Kidney (tissue), 14 donors: ENCODE measurements around the gene SIK1. TPM values are rescaled to one million over a fixed set of nuclear protein-coding genes. Genes with fewer than 3 reads are reported as not detected.

Source experiments
- DNase-seq, 5 donors: peaks; one replicate each; pipeline ENCODE4 v3.0.0-alpha.2; 2013 to 2020
- FAIRE-seq: peaks from 2 replicates; lab custom pipeline; 2012; peaks lifted over from hg19 to GRCh38; lab: Jason Lieb, UNC
- H3K27ac ChIP-seq, 2 donors: one replicate each; pipeline ENCODE4 v1.7.0; 2013; ENCODE audit warnings: low read depth in 2 of 2, low read length in 2 of 2, inconsistent platforms in 1 of 2
- H3K27me3 ChIP-seq: one replicate; pipeline ENCODE4 v1.7.1; 2013; ENCODE audit warnings: low read length, inconsistent platforms; ENCODE audit not compliant: control insufficient read depth, insufficient read depth
- H3K36me3 ChIP-seq, 3 donors: one replicate each; pipeline versions ENCODE4 v1.7.0 to v1.7.1; 2013; ENCODE audit warnings: low read length in 3 of 3, control low read depth in 1 of 3, inconsistent platforms in 1 of 3; ENCODE audit not compliant: insufficient read depth in 3 of 3, control insufficient read depth in 2 of 3
- H3K4me1 ChIP-seq, 3 donors: one replicate each; pipeline versions ENCODE4 v1.7.0 to v1.7.1; 2013; ENCODE audit warnings: low read length in 3 of 3, inconsistent platforms in 1 of 3, low read depth in 1 of 3; ENCODE audit not compliant: control insufficient read depth in 2 of 3, insufficient read depth in 2 of 3
- H3K4me3 ChIP-seq, 3 donors: one replicate each; pipeline versions ENCODE4 v1.7.0 to v1.8.1; 2013; ENCODE audit warnings: low read length in 3 of 3, control low read depth in 1 of 3, inconsistent platforms in 1 of 3
- H3K9ac ChIP-seq, 3 donors: one replicate each; pipeline versions ENCODE4 v1.7.0 to v1.7.1; 2013; ENCODE audit warnings: low read length in 3 of 3, control low read depth in 1 of 3, inconsistent platforms in 1 of 3
- H3K9me3 ChIP-seq, 3 donors: one replicate each; pipeline versions ENCODE4 v1.7.0 to v1.7.1; 2013; ENCODE audit warnings: low read length in 3 of 3, control low read depth in 1 of 3, inconsistent platforms in 1 of 3; ENCODE audit not compliant: control insufficient read depth in 2 of 3, insufficient read depth in 1 of 3
- CTCF ChIP-seq: IDR thresholded peaks from 3 replicates; pipeline ENCODE4 v1.5.1; 2012; ENCODE audit warnings: mild to moderate bottlenecking, moderate library complexity, borderline replicate concordance; ENCODE audit not compliant: insufficient read depth; ENCODE audit errors: extremely low read depth
- intact Hi-C: fragments of 100-400 bp; cut with DNase I; formaldehyde crosslinking; loops from one replicate; pipeline ENCODE4 v1.11.1; 2022
- polyA plus RNA-seq: library from polyadenylated mRNA; stranded (reverse); fragments of 350-450 nt; fragmentation: Illumina TruSeq; extraction: RNeasy Lipid Tissue Mini Kit (QIAGEN cat#74804); gene quantifications from one replicate; pipeline ENCODE4 v1.2.3, GENCODE V29; 2014; ENCODE audit warnings: low read depth, low replicate concordance; ENCODE audit not compliant: insufficient read depth
- total RNA-seq: library from RNA; stranded (reverse); fragmentation: NEBNext Ultra II Directional; extraction: Animal tissue kit (Norgen Biotek cat#: 25700); gene quantifications from one replicate; pipeline ENCODE4 v1.2.1, GENCODE V29; 2021
- donor health status: control.
- donor health status: control.
- donor health status: control.
- donor health status: control.
- donor health status: control.
- donor health status: DM: yes; HTN: yes; CAD: no.
- donor health status: Normal renal cell carcinoma (clear cell type).

Gene SIK1
- total and polyA plus RNA-seq, 2 donors from 2014 or later, result 3.4 to 24.9 TPM

DNA sequence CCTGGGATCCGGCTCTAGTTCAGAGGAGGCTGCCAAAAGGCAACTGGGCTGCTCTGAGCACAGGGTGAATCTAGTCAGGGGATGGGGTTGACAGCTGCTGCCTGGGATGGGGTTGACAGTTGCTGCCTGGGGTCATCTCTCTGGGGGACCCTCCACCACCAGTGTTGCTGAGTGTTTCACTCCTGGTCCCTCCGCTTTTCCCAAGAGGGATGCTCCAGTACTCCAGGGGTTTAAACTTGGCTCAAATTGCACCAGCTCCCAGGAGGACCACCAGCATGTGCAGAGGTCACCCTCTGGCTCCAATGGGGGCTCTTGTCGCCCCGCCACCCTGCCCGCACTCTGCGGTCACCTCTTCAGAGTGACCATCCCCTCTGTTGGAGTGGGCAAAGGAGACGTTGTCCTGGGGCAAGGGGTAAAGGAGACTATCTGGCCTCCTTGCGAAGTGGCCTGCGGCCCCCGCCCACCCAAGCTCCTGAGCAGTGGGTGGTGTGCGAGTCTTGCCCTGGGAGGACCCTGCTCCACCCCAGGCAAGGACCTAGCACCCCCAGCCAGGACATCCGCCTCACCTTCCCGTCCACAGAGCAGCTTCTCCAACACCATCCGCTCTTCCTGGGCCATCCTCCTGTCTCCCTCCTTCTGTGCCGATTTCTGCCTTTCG is 52.6 kb downstream of the SIK1 start:
- Histone ChIP-seq H3K4me3 (no peak overlapping the region), H3K9me3 (no peaks in the 10 kb centered on the region), H3K27ac (no peak overlapping the region), H3K27me3 (no peaks in the 10 kb centered on the region), H3K36me3 (no peaks in the 10 kb centered on the region), H3K9ac (no peak overlapping the region), H3K4me1 (no peaks in the 10 kb centered on the region)
- no peak for TF ChIP-seq CTCF
- DNase-seq (peak in 1 of 5 donors; percentile 52), FAIRE-seq (no peak)
- intact Hi-C loops, result no loop called here

DNA sequence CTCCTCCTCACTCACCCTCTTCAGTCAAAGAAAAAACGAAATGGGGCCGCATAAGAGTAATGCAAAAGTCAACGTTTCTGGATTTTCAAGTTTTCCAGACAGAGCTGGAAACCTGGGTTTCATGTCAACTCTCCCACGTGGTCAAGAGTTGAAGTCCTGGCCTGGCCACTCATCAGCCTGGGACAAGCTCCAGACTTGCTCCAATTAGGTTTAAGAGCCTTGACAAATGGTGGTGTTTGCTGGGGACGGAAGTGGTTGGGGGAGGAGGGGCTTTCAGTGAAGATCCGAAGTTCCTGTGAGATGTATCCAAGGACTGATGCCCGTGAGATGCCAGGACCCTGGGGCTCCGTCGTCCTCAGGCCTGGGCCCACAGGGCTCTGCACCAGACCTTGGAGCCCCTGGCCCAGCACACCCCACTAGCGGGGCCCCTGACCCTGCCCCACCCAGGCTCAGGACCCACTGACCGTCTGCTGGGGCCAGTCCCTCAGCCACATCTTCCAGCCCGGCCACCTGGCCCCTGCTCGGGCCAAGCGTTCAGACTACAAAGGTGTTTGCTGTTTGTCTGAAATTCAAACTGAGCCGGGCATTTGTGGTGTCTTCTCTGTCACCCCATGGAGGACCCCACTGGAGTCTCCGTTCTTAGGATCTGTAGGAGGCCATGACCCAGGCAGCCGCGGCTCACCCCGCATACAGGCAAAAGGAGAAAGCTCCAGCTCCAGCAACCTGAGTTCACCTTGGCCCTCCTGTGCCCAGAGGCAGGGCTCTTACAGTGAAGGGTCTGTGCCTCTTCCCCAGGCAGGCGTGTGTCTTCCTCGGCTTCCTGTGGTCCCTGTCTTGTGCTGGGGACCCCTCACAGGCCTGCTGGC is 53.3 kb downstream of the SIK1 start:
- no peak overlapping the region for H3K27ac ChIP-seq

GRCh38 chr21:43372663-43373361 is 54.1 kb downstream of the SIK1 start:
- H3K4me1 ChIP-seq, result no peaks in the 10 kb centered on the region
- no peaks in the 10 kb centered on the region for H3K36me3 ChIP-seq
- no peak overlapping the region for H3K9ac ChIP-seq
- no peaks in the 10 kb centered on the region for H3K27me3 ChIP-seq
- H3K27ac ChIP-seq, result no peak overlapping the region
- TF ChIP-seq CTCF, result no peak
- no peak for FAIRE-seq
- H3K9me3 ChIP-seq, result peaks cover 0 to 2% (median 0%) of the 10 kb centered on the region in 3 donors
- H3K4me3 ChIP-seq, result no peak overlapping the region
- intact Hi-C loops, result no loop called here
- DNase-seq, result peak in 1 of 5 donors; percentile 86

More for the DNA sequence above, 53.3 kb downstream of the SIK1 start:
- no peak for DNase-seq
- H3K36me3 ChIP-seq, result no peaks in the 10 kb centered on the region
- peaks cover 0 to 1% (median 0%) of the 10 kb centered on the region in 3 donors for H3K9me3 ChIP-seq
- H3K4me1 ChIP-seq, result no peaks in the 10 kb centered on the region
- H3K27me3 ChIP-seq, result no peaks in the 10 kb centered on the region
- intact Hi-C loops, result no loop called here
- no peak overlapping the region for H3K9ac ChIP-seq
- no peak for TF ChIP-seq CTCF
- FAIRE-seq, result no peak
- H3K4me3 ChIP-seq, result no peak overlapping the region
